Measurements from ENCODE around the gene LURAP1L. TPM values are rescaled to one million over a fixed set of nuclear protein-coding genes. Genes with fewer than 3 reads are reported as not detected.
"Not testable (repeated sequence)": the region's sequence is repeated elsewhere in the genome, so short reads cannot be mapped to it uniquely, and the experiment has no call there.

LURAP1L gene
- total RNA-seq, 6 donors from 2014 or later = 25.4 to 59.7 (median 33.6) TPM

- H3K4me1 ChIP-seq = peaks cover 0 to 3% (median 0%) of the 10 kb centered on the region in 4 donors
- TF ChIP-seq CTCF (IDR thresholded peaks at IDR 0.05) (no peak), POLR2AphosphoS5 (IDR thresholded peaks at IDR 0.05) (no peak), POLR2A (IDR thresholded peaks at IDR 0.05) (no peak), EP300 (IDR thresholded peaks at IDR 0.05) (no peak)
- 63 to 67% methylated on average over 3 of the region's 3 CpGs for WGBS, 2 donors
- H3K9me3 ChIP-seq = no peaks in the 10 kb centered on the region
- no peak overlapping the region for H3K4me3 ChIP-seq
- no peaks in the 10 kb centered on the region for H3K27me3 ChIP-seq
- ATAC-seq (ENCODE audit: low FRiP score in 2 of 2) = no peak
- no peak overlapping the region for H3K27ac ChIP-seq
- DNase-seq = no peak
- H3K36me3 ChIP-seq = no peaks in the 10 kb centered on the region
Measured at GRCh38 chr9:12862611-12863410, 88.0 kb downstream of the LURAP1L start.

- no peaks in the 10 kb centered on the region for H3K9me3 ChIP-seq
- no peaks in the 10 kb centered on the region for H3K36me3 ChIP-seq
- no peak for TF ChIP-seq POLR2A (IDR thresholded peaks at IDR 0.05)
- TF ChIP-seq POLR2AphosphoS5 (IDR thresholded peaks at IDR 0.05) = no peak
- no peak for TF ChIP-seq CTCF (IDR thresholded peaks at IDR 0.05)
- TF ChIP-seq EP300 (IDR thresholded peaks at IDR 0.05) = no peak
- ATAC-seq (ENCODE audit: low FRiP score in 2 of 2) = no peak
- DNase-seq = no peak
- peaks cover 0 to 3% (median 0%) of the 10 kb centered on the region in 4 donors for H3K4me1 ChIP-seq
- H3K27ac ChIP-seq = no peak overlapping the region
- WGBS, 2 donors = 70 to 71% methylated on average over 1 of the region's 1 CpG
- no peaks in the 10 kb centered on the region for H3K27me3 ChIP-seq
- no peak overlapping the region for H3K4me3 ChIP-seq
Measured at GRCh38 chr9:12863618-12864017, 88.8 kb downstream of the LURAP1L start.

GRCh38 chr9:12865380-12865779, 90.6 kb downstream of the LURAP1L start:
- H3K9me3 ChIP-seq; H3K4me1 ChIP-seq; H3K27ac ChIP-seq; DNase-seq; H3K4me3 ChIP-seq; H3K27me3 ChIP-seq; H3K36me3 ChIP-seq; ATAC-seq (ENCODE audit: low FRiP score in 2 of 2): not testable (repeated sequence)
- 86 to 90% methylated on average over 3 of the region's 3 CpGs for WGBS, 2 donors

Small RNA genes within 50 kb of the gene (small RNA-seq; reads per million reads assigned to genes)
- gene RN7SL849P = 0 reads per million in 4 donors

Other genes starting within 250 kb of the LURAP1L start
- gene TYRP1, start 81.6 kb upstream of the LURAP1L start, total RNA-seq = 1 to 10 TPM in 4 of 6 donors, not detected in 2; 3.3 to 8.4 (median 4.2) TPM

Measured in upper lobe of left lung (tissue), 6 donors.